ENCODE measurements around the gene RSPO4. TPM values are rescaled to one million over a fixed set of nuclear protein-coding genes. Genes with fewer than 3 reads are reported as not detected.

The RSPO4 gene
- total RNA-seq, 1 experiment from 2014 or later, result 0.24 TPM

DNA sequence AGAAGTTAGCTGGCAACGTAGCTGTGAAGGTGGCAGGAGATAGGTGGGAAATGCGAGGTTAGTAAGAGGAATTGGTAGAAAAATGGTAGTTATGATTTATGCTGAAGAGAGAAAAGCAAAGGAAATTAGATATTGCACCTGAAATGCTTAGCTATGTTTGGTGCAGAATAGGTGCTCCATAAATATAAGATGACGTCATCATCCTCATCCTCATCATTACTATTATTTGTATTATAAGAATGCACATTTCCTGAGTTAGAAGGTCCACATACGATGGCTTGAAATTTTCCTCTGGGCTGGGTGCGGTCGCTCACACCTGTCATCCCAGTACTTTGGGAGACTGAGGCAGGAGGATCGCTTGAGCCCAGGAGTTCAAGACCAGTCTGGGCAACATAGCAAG is 46.5 kb downstream of the RSPO4 start:
- no peak for DNase-seq (ENCODE audit: low read depth, low spot score)
- in situ Hi-C loops (cut with HindIII; ENCODE audit: low pct_unique_long_range_greater_than_20kb, low sequenced_read_pairs), result no loop called here

DNA sequence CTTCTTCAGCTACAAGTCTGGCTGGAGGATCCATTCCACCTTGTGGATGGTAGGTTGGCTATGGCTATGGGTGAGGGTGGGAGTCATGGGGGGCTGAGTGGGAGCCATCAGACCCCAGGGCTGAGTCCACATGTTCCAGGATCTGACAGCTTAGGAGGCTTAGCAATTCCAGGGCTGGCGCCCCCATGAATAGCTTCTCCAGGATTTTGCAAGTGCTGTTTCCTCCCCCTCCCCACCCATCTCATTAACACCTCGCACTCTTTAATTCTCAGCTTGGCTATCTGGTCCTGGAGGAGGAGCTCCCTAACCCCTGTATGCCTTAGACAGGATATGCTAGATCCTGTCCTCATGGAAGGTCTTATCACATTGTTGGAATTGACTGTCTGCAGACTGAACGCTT is 47.0 kb downstream of the RSPO4 start:
- DNase-seq (ENCODE audit: low read depth, low spot score), result no peak
- in situ Hi-C loops (cut with HindIII; ENCODE audit: low pct_unique_long_range_greater_than_20kb, low sequenced_read_pairs), result no loop called here

DNA sequence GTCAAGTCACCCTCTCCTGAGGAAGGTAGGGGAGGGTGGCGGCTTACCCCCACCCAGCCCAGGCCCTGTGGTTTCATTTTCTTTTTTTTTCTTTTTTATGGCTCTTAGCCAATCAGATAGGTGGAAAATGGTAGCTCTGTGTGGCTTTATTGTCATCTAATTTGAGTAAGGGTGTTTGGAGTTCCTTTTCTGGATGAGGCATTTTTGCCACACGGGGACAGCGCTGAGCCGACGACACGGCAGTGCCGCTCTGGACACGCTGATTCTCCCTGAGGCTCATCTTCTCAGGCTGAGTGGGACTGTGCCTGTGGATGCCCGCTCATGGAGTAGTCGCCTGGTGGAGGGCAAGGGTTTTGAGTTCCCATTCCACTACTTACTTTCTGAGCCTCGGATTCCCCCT is 48.4 kb downstream of the RSPO4 start:
- in situ Hi-C loops (cut with HindIII; ENCODE audit: low pct_unique_long_range_greater_than_20kb, low sequenced_read_pairs), result no loop called here
- DNase-seq (ENCODE audit: low read depth, low spot score), result peak; percentile 10

DNA sequence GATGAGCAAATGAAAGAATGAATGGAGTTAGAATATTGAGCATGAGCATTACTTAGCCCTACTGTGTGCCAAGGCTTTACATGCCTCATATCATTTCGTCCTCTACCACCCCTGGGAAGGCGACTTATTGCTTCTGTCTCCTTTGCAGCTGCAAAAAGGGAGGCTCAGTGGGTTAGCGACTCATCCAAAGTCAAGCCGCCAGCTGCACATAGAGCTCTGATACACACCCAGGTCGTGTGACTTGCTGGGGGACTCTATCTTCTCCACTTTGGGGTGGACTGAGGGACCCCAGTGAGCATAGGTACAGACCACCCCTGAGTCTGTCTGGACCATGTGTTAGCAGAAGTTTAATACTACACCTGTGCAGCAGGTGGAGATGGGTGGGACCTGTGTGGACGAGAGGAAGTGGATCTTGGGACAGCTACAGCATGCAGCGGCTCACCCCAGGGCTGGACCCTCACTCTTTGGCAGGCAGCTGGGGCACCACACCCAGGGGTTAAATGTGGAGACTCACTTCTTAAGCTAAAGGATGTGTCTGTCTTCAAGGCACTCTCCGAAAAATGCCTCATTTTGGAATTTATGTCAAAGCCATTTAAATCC is 49.8 kb downstream of the RSPO4 start:
- no peak for DNase-seq (ENCODE audit: low read depth, low spot score)
- in situ Hi-C loops (cut with HindIII; ENCODE audit: low pct_unique_long_range_greater_than_20kb, low sequenced_read_pairs), result no loop called here

DNA sequence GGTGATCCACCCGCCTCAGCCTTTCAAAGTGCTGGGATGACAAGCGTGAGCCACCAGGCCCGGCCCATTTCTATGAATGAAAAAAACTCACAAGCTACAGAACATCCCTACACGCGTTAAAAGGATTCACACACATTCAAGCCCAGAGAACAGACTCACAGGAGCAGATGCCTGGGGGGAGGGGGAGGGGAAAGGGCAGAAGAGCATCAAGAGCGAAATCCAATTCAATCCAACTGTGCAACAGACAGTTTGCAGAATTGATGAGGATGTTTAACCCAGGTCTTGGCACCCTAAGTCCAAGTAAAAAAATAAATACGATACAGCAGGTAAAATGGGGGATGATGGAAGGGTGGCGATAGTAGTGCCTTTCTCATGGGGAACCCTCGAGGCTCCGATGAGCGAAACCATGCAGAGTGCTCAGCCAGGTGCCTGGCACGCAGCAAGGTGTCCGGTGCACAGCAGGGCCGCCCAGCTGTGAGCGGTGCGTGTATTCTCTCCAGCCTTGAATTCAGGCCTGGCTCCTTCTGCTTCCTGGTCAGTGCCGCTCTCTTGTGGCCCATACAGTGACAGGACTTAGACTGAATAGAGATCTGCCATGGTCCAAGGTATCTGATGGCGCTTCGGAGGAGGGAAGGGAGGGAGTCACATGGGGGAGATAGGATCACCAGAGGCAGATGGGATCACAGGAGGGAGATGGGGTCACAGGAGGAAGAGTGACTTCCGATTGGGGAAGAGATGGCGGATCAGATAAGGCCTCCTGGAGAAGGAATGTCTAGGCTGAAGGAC is 50.5 kb downstream of the RSPO4 start:
- no peak for DNase-seq (ENCODE audit: low read depth, low spot score)
- in situ Hi-C loops (cut with HindIII; ENCODE audit: low pct_unique_long_range_greater_than_20kb, low sequenced_read_pairs), result no loop called here

DNA sequence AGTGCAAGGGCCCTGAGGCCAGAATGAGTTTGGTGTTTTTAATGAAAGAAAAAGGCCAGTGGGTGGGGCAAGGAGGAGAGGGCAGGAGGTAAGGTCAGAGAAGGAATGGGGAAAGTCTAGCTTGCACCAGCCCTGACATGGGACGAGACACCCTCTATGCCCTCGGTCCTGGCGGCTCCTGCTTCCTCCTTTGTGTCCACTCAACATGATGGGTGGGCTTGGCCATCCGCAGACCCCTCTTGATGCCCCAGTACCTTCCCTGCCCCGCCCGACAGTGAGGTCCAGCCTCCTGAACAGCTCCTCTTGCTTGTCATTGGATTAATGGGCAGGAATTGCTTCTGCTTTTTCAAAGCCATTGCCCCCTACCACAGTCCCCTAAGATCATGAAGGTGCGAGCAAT is 52.4 kb downstream of the RSPO4 start:
- no peak for DNase-seq (ENCODE audit: low read depth, low spot score)
- in situ Hi-C loops (cut with HindIII; ENCODE audit: low pct_unique_long_range_greater_than_20kb, low sequenced_read_pairs), result no loop called here

DNA sequence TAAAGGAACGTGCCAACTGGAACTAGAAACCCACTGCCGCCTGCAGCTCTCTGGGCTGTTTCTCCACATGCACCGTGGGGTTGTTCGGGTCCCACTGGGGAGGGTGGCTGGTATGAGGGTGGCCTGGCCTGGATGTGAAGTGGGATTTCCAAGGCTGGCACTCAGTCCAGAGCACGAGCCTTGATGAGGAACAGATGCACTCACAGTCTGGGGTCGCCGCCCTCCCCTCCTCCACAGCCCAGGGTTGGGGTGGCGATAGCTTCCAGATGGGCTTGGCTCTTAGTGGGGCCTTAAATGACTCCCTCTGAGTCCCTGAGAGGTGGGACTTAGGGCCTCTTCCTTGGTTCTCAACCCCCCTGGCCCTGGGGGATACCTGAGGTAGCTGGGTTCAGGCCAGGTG is 55.3 kb downstream of the RSPO4 start:
- in situ Hi-C loops (cut with HindIII; ENCODE audit: low pct_unique_long_range_greater_than_20kb, low sequenced_read_pairs), result no loop called here
- no peak for DNase-seq (ENCODE audit: low read depth, low spot score)

DNA sequence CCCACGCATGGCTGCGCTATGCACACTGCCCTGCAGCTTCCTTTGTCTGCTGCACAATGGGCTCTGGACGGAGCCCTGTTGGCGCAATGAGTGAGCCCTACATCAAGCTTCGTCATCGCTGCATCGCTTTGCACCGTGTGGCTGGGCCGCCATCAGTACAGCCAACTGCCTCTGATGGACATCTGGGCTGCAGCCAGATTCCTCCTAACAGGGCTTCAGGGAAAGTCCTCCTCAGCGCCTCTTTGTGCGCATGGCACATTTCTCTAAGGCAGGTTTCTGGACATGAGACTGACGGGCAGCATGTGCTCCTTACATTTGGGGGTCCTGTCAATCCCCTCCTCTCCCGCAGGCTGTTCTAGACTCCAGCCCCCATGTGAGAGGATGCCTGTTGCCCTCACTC is 56.3 kb downstream of the RSPO4 start:
- in situ Hi-C loops (cut with HindIII; ENCODE audit: low pct_unique_long_range_greater_than_20kb, low sequenced_read_pairs), result no loop called here
- DNase-seq (ENCODE audit: low read depth, low spot score), result no peak

DNA sequence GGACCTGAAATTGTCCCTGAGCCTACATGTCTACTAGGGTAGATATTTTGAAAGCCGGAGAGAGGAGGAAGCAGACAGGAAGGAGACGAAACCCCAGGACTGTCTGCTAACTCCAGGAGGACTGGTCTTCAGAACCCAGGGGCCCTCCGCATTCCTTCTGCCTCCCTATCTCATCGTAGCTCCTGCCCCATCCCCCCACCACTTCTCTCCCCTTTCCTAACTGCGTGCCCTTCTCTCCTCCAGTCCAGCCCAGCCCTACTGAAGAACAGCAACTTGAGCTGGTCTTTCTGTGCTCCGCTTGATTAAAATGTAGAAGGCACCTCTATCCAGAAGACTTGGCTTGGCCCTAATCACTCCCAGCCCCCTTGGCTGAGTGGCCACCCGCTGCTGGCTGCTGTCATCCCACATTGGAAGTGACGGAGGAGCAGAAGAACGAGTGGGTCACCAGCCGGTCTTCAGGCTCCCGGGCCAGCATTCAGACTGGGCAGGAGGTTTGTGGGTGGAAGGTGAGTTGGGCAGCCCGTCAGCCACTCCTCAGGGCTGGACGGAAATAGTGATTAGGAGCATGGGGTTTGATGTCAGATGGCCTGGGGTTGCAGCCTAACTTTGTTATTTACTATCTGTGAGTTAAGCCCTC is 57.2 kb downstream of the RSPO4 start:
- no peak for DNase-seq (ENCODE audit: low read depth, low spot score)
- in situ Hi-C loops (cut with HindIII; ENCODE audit: low pct_unique_long_range_greater_than_20kb, low sequenced_read_pairs), result no loop called here

DNA sequence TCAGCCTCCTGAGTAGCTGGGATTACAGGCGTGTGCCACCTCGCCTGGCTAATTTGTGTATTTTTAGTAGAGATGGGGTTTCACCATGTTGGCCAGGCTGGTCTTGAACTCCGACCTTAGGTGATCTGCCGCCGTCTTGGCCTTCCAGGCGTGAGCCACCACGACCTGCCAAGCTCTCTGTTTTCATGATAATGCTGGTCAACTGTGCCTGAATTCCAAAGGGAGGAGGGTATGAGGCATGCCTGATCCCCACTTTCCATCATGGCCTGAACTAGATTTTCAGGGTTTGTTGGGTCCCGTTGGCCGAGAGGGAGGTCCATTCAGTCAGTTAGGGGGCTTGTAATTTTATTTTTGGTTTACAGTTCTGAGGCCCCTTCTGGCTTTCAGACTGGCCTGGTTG is 58.0 kb downstream of the RSPO4 start:
- no peak for DNase-seq (ENCODE audit: low read depth, low spot score)
- in situ Hi-C loops (cut with HindIII; ENCODE audit: low pct_unique_long_range_greater_than_20kb, low sequenced_read_pairs), result no loop called here

DNA sequence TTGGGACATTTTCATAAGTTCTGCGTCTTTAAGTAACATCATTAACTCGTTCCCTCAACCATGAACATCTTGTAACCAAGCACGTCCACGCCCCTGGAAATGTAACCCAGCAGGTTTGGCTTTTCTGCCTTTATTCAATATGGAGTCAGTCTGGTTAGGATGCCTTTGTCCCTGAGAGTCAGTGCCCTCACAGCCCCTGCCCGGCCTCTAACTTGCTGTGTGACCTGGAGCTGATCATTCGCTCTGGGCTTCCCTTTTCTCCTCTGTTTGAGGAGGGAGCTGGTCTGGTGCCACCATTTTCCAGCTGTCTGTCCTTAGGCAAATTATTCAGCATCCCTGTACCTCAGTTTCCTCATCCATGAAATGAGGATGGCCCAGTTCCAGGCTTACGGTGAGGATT is 59.5 kb downstream of the RSPO4 start:
- no peak for DNase-seq (ENCODE audit: low read depth, low spot score)
- in situ Hi-C loops (cut with HindIII; ENCODE audit: low pct_unique_long_range_greater_than_20kb, low sequenced_read_pairs), result no loop called here

DNA sequence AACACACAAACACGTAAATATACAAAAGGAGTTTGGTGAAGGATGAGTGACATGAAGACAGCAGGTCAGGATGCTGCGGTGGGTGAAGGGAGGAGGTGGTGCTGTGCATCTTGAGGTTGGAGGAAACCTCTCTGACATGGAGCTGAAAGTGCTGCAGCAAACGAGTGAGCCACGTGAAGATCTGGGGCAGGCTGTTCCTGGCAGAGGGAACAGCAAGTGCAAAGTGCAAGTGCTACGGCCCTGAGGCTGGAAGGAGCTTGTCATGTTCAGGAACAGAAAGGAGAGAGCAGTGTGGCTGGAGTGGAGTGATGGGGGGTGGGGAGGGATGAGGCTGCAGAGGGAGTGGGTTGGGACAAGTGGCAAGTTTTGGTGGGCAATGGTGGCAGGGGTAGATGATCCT is 61.2 kb downstream of the RSPO4 start:
- in situ Hi-C loops (cut with HindIII; ENCODE audit: low pct_unique_long_range_greater_than_20kb, low sequenced_read_pairs), result no loop called here
- DNase-seq (ENCODE audit: low read depth, low spot score), result no peak

DNA sequence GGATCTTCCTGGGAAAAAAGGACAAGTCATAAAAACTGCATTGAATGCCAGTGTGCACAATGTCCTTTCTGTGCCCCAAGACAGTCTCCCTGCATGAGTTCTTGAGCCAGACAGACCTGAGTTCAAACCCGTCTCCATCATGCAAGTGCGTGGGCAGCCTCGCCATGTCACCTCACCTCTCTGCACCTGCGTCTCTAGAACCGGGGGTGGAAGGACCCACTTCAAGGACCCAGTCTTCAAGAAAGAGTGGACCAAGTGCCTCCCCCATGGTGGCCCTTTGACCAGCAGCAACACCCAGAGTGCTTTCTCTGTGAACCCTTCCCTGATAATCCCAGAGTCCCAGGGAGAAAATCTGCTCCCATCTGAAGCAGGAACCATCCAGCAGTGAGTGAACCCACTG is 62.5 kb downstream of the RSPO4 start:
- in situ Hi-C loops (cut with HindIII; ENCODE audit: low pct_unique_long_range_greater_than_20kb, low sequenced_read_pairs), result no loop called here
- DNase-seq (ENCODE audit: low read depth, low spot score), result no peak

DNA sequence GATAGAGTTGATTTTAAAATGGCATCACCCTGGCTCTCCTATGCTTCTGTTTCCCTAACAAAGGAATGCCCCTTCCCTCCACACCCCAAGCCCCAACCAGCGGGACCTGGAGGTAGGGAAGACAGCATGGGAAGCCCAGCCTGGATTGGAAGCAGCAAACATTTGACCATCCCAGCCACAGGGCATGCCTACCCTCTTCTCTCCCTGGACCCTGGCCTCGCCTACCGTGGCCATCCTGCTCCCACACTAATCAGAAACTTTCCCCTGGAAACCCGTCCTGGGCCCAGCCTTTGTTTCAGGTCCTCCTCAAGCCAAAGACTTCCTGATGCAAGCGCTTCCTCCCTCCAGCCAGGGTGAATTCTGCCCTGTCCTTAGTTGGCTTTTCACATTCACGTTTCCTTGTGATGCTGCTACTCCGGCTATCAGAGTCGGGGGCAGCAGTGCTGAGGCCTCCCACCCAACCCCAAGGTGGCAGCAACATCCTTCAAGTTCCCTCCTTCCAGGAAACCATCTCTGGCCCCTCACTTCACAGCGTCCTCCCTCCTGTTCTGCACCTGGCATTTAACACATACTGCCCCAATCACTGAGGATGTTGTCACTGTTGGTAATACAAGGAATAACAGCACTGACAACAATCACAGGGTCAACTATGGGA is 67.8 kb downstream of the RSPO4 start:
- DNase-seq (ENCODE audit: low read depth, low spot score), result no peak
- in situ Hi-C loops (cut with HindIII; ENCODE audit: low pct_unique_long_range_greater_than_20kb, low sequenced_read_pairs), result no loop called here

DNA sequence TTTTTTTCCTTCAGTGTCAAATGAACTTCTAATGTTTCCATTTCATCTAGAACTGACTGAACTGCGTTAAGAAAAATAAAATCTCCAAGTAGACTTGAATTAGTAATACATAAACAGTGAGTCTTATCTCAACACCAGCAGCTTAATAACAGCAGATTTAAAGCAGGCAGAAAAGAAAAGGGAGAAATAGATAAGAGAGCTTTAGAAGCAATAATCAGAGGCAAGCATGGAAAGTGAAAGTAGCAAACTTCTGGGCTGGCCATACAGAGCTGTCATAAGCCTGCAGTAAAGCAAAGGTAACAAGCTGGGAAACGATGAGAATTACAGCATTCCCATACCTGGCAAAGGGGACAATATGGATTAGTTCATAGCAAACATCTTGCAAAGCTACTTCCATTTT is 69.1 kb downstream of the RSPO4 start:
- in situ Hi-C loops (cut with HindIII; ENCODE audit: low pct_unique_long_range_greater_than_20kb, low sequenced_read_pairs), result no loop called here
- DNase-seq (ENCODE audit: low read depth, low spot score), result no peak

DNA sequence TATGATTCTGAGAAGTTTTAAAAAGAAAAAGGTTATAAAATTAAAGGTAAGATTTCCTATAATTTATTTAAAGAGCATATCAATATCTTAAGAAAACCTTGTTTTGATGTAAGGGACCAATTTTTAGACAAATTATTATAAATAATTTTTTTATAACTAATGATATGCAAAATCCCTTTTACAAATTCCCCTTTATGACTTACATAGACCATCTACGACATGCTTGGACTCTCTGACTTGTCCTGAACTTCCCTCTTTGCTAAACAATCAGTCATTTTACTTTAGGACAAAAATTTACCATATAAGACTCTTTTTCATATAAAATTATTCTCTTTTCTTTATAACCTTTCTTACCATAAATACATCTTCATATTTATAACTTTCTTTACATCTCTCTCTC is 70.7 kb downstream of the RSPO4 start:
- DNase-seq (ENCODE audit: low read depth, low spot score), result no peak
- in situ Hi-C loops (cut with HindIII; ENCODE audit: low pct_unique_long_range_greater_than_20kb, low sequenced_read_pairs), result no loop called here

DNA sequence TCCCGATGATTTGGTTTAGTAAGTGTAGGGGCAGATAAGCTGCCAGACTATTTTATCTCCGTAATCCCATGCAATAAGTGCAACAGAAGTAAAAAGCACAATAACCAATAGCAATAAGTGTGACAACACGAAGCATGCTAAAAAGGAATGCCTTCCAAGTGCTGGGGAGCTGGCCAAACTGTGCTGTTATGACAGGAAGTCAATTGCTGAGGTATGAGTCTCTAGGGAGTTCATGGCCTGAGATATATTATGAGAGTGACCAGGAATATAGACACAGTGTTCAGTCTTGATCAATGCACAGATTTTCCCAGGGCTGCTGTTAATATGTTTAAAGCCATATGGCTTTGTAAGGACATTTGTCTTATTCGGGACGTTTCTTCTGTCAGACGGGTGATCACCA is 75.4 kb downstream of the RSPO4 start:
- in situ Hi-C loops (cut with HindIII; ENCODE audit: low pct_unique_long_range_greater_than_20kb, low sequenced_read_pairs), result no loop called here
- no peak for DNase-seq (ENCODE audit: low read depth, low spot score)

DNA sequence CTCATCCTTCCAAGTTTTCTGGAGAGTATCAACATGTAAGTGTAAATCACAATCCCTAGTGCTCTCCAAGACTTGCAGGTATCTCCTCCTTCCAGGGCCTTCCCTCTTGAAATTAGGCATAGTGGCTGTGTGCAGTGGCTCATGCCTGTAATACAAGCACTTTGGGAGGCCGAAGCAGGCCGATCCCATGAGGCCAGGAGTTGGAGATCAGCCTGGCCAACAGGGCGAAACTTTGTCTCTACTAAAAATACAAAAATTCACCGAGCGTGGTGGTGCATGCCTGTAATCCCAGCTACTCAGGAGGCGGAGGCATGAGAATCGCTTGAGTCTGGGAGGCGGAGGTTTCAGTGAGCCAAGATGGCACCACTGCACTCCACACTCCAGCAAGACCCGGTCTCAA is 76.6 kb downstream of the RSPO4 start:
- no peak for DNase-seq (ENCODE audit: low read depth, low spot score)
- in situ Hi-C loops (cut with HindIII; ENCODE audit: low pct_unique_long_range_greater_than_20kb, low sequenced_read_pairs), result no loop called here

DNA sequence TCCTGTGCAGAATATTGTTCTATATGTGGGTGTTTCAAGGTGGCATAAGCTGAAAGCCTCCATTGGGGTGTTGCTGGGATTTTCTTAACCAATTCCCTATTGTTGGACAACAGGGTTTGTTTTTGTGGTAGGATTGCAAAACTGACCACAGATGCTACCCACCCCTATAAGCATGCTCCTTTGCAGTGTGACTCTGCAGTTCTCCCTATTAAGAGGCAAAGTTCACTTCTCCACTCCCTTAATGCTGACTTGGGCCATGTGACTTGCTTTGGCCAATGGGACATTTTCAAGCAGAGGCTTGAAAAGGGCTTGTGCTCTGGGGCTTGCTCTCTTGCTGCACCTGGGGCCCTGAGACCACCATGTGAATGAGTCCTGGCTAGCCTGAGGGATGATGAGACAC is 77.5 kb downstream of the RSPO4 start:
- no peak for DNase-seq (ENCODE audit: low read depth, low spot score)
- in situ Hi-C loops (cut with HindIII; ENCODE audit: low pct_unique_long_range_greater_than_20kb, low sequenced_read_pairs), result no loop called here
